Ovary (tissue), 9 donors: Measurements from ENCODE around the gene RHCG. TPM values are rescaled to one million over a fixed set of nuclear protein-coding genes. Genes with fewer than 3 reads are reported as not detected.

Experiments
- DNase-seq, 5 donors: peaks; one replicate each; pipeline ENCODE4 v3.0.0-alpha.2; 2019 to 2020
- H3K27ac ChIP-seq, 2 donors: fragments of 200-600 bp; one replicate each; pipeline versions ENCODE4 v1.5.1 to v1.8.0; 2019 to 2022
- H3K27me3 ChIP-seq: fragments of 200-600 bp; one replicate; pipeline ENCODE4 v1.8.0; 2022
- H3K36me3 ChIP-seq: fragments of 200-600 bp; sonication (generic); one replicate; pipeline ENCODE4 v1.5.1; 2019
- H3K4me1 ChIP-seq: one replicate; pipeline ENCODE4 v1.8.1; 2013; ENCODE audit warnings: mild to moderate bottlenecking, moderate library complexity; ENCODE audit not compliant: insufficient read depth
- H3K4me3 ChIP-seq: fragments of 200-600 bp; sonication (generic); one replicate; pipeline ENCODE4 v1.5.1; 2017
- H3K9me3 ChIP-seq, 2 donors: fragments of 200-600 bp in 1 of 2; sonication (generic) in 1 of 2; one replicate each; pipeline versions ENCODE4 v1.5.1 to v1.8.1; 2013 to 2019; ENCODE audit warnings: mild to moderate bottlenecking in 1 of 2, moderate library complexity in 1 of 2
- EP300 ChIP-seq: sonication (generic); formaldehyde crosslinking; IDR thresholded peaks from one replicate; pipeline ENCODE4 v1.6.1; 2017; ENCODE audit warnings: antibody characterized with exemption
- POLR2A ChIP-seq: fragments of 450-650 bp; IDR thresholded peaks from one replicate; pipeline ENCODE4 v1.6.1; 2017; ENCODE audit warnings: antibody characterized with exemption, mild to moderate bottlenecking, moderate library complexity
- WGBS, 3 donors: extraction: QIAGEN DNeasy Blood & Tissue Kit in 1 of 3; methylation state at CpG; one replicate each; pipeline versions ENCODE4 v1.1.5 to v1.1.7; 2013 to 2017; 5-methylcytosine and 5-hydroxymethylcytosine counted together
- intact Hi-C, 4 donors: fragments of 100-400 bp; cut with DNase I; formaldehyde crosslinking; loops; one replicate each; pipeline versions ENCODE4 v1.11.0 to v1.15.1; 2022 to 2023
- polyA plus RNA-seq, 2 donors: library from polyadenylated mRNA; stranded (reverse); fragments of 200-250 nt in 1 of 2; fragments of 350-450 nt in 1 of 2; fragmentation: Illumina TruSeq in 1 of 2; extraction: RNeasy Lipid Tissue Mini Kit (QIAGEN cat#74804) in 1 of 2; gene quantifications; one replicate each; pipeline ENCODE4 v1.2.3, GENCODE V29; 2013 to 2014
- total RNA-seq, 7 donors: library from RNA; depleted of rRNA in 2 of 7; stranded (reverse); fragments of >200 nt in 2 of 7; fragmentation: NEBNext Ultra II Directional in 3 of 7; extraction: Animal tissue kit (Norgen Biotek cat#: 25700) in 3 of 7; gene quantifications; one replicate each; pipeline versions ENCODE4 v1.1.0 to v1.2.4, GENCODE V29; 2016 to 2023
- TF ChIP-seq, protein P1 (sequence below), 3 donors: fragments of 450-650 bp in 2 of 3; fragments of 200-600 bp in 1 of 3; IDR thresholded peaks; one replicate each; pipeline versions ENCODE4 v1.5.1 to v1.8.0; 2016 to 2022; ENCODE audit warnings: antibody characterized with exemption in 3 of 3, mild to moderate bottlenecking in 1 of 3
- donor health status: DM: no; HTN: no; CAD: no; lungs with moderate emphysema.
- donor health status: DM: no; HTN: no; CAD: no.
- donor health status: Bipolar disorder and iron deficiency.
- donor health status: DM: yes; HTN: yes; CAD: no.
- donor health status: DM: no; HTN: no; CAD: no.
- donor health status: DM: yes; HTN: yes; CAD: no.

RHCG gene
- total and polyA plus RNA-seq, 9 donors: 0.23 to 0.67 TPM; not detected in 7

DNA sequence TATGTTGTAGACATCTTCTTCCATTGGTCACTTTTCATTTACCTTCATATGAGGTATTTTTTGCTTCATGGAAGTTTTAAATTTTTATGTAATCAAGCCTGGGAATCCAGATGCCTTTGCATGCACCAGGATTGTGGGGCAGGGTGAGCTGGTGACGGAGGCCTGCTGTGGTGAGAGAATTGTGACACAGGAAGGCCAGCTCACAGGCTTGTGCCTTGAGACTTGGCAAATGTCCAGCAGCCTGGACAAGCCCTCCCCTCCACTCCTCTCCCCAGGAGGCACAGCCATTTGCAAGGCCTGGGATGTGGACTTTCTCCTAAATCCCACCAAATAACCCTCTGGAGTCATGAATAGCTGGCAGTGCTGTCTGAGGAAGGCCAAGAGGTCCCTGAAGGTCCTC is 67.4 kb downstream of the RHCG start:
- intact Hi-C loops: loop anchor here in 1 of 4 donors (2.0 kb wide), 1 partner anchor 68 kb away; no protein-coding TSS in a partner anchor
- Histone ChIP-seq H3K4me3 (no peak overlapping the region), H3K27me3 (no peaks in the 10 kb centered on the region), H3K9me3 (no peaks in the 10 kb centered on the region), H3K27ac (no peak overlapping the region), H3K36me3 (no peaks in the 10 kb centered on the region), H3K4me1 (no peaks in the 10 kb centered on the region)
- DNase-seq: no peak
- TF ChIP-seq, protein P1, sequence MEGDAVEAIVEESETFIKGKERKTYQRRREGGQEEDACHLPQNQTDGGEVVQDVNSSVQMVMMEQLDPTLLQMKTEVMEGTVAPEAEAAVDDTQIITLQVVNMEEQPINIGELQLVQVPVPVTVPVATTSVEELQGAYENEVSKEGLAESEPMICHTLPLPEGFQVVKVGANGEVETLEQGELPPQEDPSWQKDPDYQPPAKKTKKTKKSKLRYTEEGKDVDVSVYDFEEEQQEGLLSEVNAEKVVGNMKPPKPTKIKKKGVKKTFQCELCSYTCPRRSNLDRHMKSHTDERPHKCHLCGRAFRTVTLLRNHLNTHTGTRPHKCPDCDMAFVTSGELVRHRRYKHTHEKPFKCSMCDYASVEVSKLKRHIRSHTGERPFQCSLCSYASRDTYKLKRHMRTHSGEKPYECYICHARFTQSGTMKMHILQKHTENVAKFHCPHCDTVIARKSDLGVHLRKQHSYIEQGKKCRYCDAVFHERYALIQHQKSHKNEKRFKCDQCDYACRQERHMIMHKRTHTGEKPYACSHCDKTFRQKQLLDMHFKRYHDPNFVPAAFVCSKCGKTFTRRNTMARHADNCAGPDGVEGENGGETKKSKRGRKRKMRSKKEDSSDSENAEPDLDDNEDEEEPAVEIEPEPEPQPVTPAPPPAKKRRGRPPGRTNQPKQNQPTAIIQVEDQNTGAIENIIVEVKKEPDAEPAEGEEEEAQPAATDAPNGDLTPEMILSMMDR (IDR thresholded peaks at IDR 0.05): no peak
- TF ChIP-seq EP300 (no peak), POLR2A (no peak)
- 53 to 68% (median 55%) methylated on average over 1 of the region's 1 CpG for WGBS, 3 donors

- Histone ChIP-seq H3K36me3 (no peaks in the 10 kb centered on the region), H3K4me3 (no peak overlapping the region), H3K27ac (no peak overlapping the region), H3K27me3 (no peaks in the 10 kb centered on the region), H3K9me3 (no peaks in the 10 kb centered on the region), H3K4me1 (no peaks in the 10 kb centered on the region)
- TF ChIP-seq EP300 (no peak), POLR2A (no peak)
- TF ChIP-seq, protein P1 (IDR thresholded peaks at IDR 0.05): no peak
- DNase-seq: no peak
- 55 to 76% (median 57%) methylated on average over 2 of the region's 2 CpGs for WGBS, 3 donors
- intact Hi-C loops: loop anchor here in 1 of 4 donors (2.0 kb wide), 1 partner anchor 67 kb away; no protein-coding TSS in a partner anchor
Observed at GRCh38 chr15:89428246-89428645, 68.1 kb downstream of the RHCG start.

DNA sequence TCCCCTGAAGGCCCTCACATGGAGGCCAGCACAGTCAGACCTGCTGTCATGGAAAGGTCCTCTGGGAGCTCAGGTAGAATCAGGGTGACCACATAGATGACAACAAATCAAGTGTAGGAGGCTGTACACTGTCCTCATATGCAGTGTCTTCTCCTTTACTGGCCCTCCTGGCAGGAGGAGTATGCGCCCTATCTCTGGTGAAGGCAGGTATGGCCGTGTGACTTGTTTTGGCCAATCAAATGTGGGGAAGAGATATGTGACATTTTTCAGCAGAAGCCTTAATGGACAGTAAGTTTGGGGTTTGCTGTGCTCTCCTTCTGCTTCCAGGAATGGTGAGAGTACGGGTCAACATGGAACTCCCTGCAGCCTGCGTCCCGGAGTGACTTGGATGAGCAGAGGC is 69.9 kb downstream of the RHCG start:
- WGBS, 3 donors: 83 to 88% (median 84%) methylated on average over 5 of the region's 5 CpGs
- no peaks in the 10 kb centered on the region for H3K36me3 ChIP-seq
- H3K4me1 ChIP-seq: no peaks in the 10 kb centered on the region
- intact Hi-C loops: no loop called here
- no peak overlapping the region for H3K4me3 ChIP-seq
- no peaks in the 10 kb centered on the region for H3K9me3 ChIP-seq
- DNase-seq: no peak
- no peak overlapping the region for H3K27ac ChIP-seq
- H3K27me3 ChIP-seq: no peaks in the 10 kb centered on the region
- TF ChIP-seq, protein P1 (IDR thresholded peaks at IDR 0.05): no peak
- TF ChIP-seq POLR2A (no peak), EP300 (no peak)

DNA sequence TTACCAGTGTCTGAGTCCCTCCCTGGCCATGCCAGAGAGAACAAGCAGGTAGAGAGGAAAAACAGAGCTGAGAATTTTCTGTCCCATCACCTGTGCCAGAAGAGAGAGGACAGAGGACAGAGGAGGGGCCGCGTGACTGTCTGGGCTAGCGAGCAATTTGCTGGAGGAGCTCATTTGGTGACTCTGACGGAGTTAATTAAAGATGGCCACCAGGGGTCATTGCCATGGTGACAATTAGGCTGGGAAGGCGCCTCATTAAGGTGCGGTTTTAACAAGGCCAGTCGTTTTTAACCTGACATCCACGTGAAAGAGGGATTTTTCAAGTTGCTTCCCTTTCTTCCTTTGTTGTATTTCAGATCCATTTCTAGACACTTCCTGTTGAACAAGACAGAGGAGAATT is 72.4 kb downstream of the RHCG start:
- H3K4me3 ChIP-seq: no peak overlapping the region
- WGBS, 3 donors: 21 to 26% (median 22%) methylated on average over 8 of the region's 8 CpGs
- H3K36me3 ChIP-seq: no peaks in the 10 kb centered on the region
- TF ChIP-seq POLR2A (no peak), EP300 (no peak)
- TF ChIP-seq, protein P1 (IDR thresholded peaks at IDR 0.05): no peak
- H3K4me1 ChIP-seq: no peaks in the 10 kb centered on the region
- intact Hi-C loops: no loop called here
- no peaks in the 10 kb centered on the region for H3K9me3 ChIP-seq
- no peak overlapping the region for H3K27ac ChIP-seq
- no peaks in the 10 kb centered on the region for H3K27me3 ChIP-seq
- no peak for DNase-seq

Other genes starting within 250 kb of the RHCG start
- gene POLG, start 161.8 kb downstream of the RHCG start, total RNA-seq: 10 to 100 TPM; 33.0 to 52.0 (median 43.0) TPM
- gene POLG, start 161.8 kb downstream of the RHCG start, polyA plus RNA-seq: 10 to 100 TPM; 19.8 to 25.0 TPM
- gene TICRR, start 78.9 kb upstream of the RHCG start, total RNA-seq: under 1 TPM; 0.08 to 0.32 (median 0.15) TPM
- under 1 TPM; 0.25 to 0.31 TPM for gene TICRR, start 78.9 kb upstream of the RHCG start, polyA plus RNA-seq
- gene KIF7, start 158.9 kb upstream of the RHCG start, total RNA-seq: 10 to 100 TPM in 6 of 7 donors, 1 to 10 TPM in 1; 4.3 to 16.3 (median 12.8) TPM
- gene KIF7, start 158.9 kb upstream of the RHCG start, polyA plus RNA-seq: 1 to 10 TPM; 1.5 to 9.0 TPM
- gene PLIN1, start 182.8 kb upstream of the RHCG start, total RNA-seq: 1 to 10 TPM in 5 of 7 donors, under 1 TPM in 2; 0.82 to 4.6 (median 1.0) TPM
- gene PLIN1, start 182.8 kb upstream of the RHCG start, polyA plus RNA-seq: 1 to 10 TPM; 1.2 to 5.4 TPM
- gene PEX11A, start 194.2 kb upstream of the RHCG start, total RNA-seq: 10 to 100 TPM; 10.9 to 17.6 (median 12.3) TPM
- 10 to 100 TPM; 12.6 to 15.0 TPM for gene PEX11A, start 194.2 kb upstream of the RHCG start, polyA plus RNA-seq
- gene WDR93, start 194.2 kb upstream of the RHCG start, total RNA-seq: 1 to 10 TPM in 1 of 7 donors, under 1 TPM in 5, not detected in 1; 0.23 to 3.2 (median 0.48) TPM
- under 1 TPM; 0.24 to 0.33 TPM for gene WDR93, start 194.2 kb upstream of the RHCG start, polyA plus RNA-seq